Liver (tissue), 9 donors: ENCODE data around the gene ZNF330. TPM values are rescaled to one million over a fixed set of nuclear protein-coding genes. Genes with fewer than 3 reads are reported as not detected.

Experiments
- DNase-seq: peaks from one replicate; pipeline ENCODE4 v3.0.0-alpha.2; 2017; ENCODE audit warnings: low spot score
- H3K27ac ChIP-seq, 2 donors: one replicate each; pipeline ENCODE4 v1.7.0; 2013; ENCODE audit warnings: inconsistent platforms in 2 of 2, low read length in 2 of 2, control low read depth in 1 of 2, low read depth in 1 of 2, mild to moderate bottlenecking in 1 of 2
- H3K27me3 ChIP-seq, 4 donors: one replicate each; pipeline versions ENCODE4 v1.6.1 to v1.7.0; 2013; ENCODE audit warnings: low read length in 3 of 4, inconsistent platforms in 1 of 4, mild to moderate bottlenecking in 1 of 4, moderate library complexity in 1 of 4; ENCODE audit not compliant: control insufficient read depth in 4 of 4, insufficient read depth in 4 of 4
- H3K36me3 ChIP-seq, 4 donors: one replicate each; pipeline versions ENCODE4 v1.6.1 to v1.7.0; 2013; ENCODE audit warnings: low read length in 3 of 4, mild to moderate bottlenecking in 3 of 4, low read depth in 1 of 4, moderate library complexity in 1 of 4; ENCODE audit not compliant: control insufficient read depth in 4 of 4, insufficient read depth in 3 of 4
- H3K4me1 ChIP-seq, 4 donors: one replicate each; pipeline versions ENCODE4 v1.6.1 to v1.7.0; 2013; ENCODE audit warnings: low read length in 3 of 4, mild to moderate bottlenecking in 3 of 4, moderate library complexity in 1 of 4; ENCODE audit not compliant: control insufficient read depth in 4 of 4, insufficient read depth in 4 of 4
- H3K4me3 ChIP-seq, 3 donors: one replicate each; pipeline versions ENCODE4 v1.6.1 to v1.7.0; 2013; ENCODE audit warnings: low read length in 3 of 3, control low read depth in 1 of 3, low read depth in 1 of 3, mild to moderate bottlenecking in 1 of 3
- H3K9ac ChIP-seq, 2 donors: one replicate each; pipeline ENCODE4 v1.7.0; 2013; ENCODE audit warnings: low read length in 2 of 2, mild to moderate bottlenecking in 2 of 2, moderate library complexity in 2 of 2, control low read depth in 1 of 2, low read depth in 1 of 2
- H3K9me3 ChIP-seq, 4 donors: one replicate each; pipeline versions ENCODE4 v1.6.1 to v1.7.0; 2013; ENCODE audit warnings: low read length in 3 of 4; ENCODE audit not compliant: control insufficient read depth in 4 of 4
- EGR1 ChIP-seq, 2 donors: IDR thresholded peaks; 2 replicates each; pipeline ENCODE4 v1.6.1; 2016 to 2018; ENCODE audit warnings: antibody characterized with exemption in 2 of 2, low read depth in 2 of 2
- FOXA1 ChIP-seq: IDR thresholded peaks from 2 replicates; pipeline ENCODE4 v1.6.1; 2016; ENCODE audit warnings: antibody characterized with exemption
- FOXA2 ChIP-seq: IDR thresholded peaks from 2 replicates; pipeline ENCODE4 v1.6.1; 2016; ENCODE audit warnings: antibody characterized with exemption
- GABPA ChIP-seq, 2 donors: IDR thresholded peaks in 1 of 2; conservative IDR thresholded peaks in 1 of 2; 2 replicates each; pipeline ENCODE4 v1.6.1; 2016; ENCODE audit warnings: antibody characterized with exemption in 2 of 2, mild to moderate bottlenecking in 1 of 2, moderate library complexity in 1 of 2
- HNF4A ChIP-seq, 2 donors: conservative IDR thresholded peaks; 2 replicates each; pipeline ENCODE4 v1.6.1; 2016; ENCODE audit warnings: antibody characterized with exemption in 2 of 2, mild to moderate bottlenecking in 2 of 2
- HNF4G ChIP-seq: IDR thresholded peaks from 2 replicates; pipeline ENCODE4 v1.6.1; 2016; ENCODE audit warnings: antibody characterized with exemption
- JUND ChIP-seq, 2 donors: IDR thresholded peaks; 2 replicates each; pipeline ENCODE4 v1.6.1; 2016; ENCODE audit warnings: antibody characterized with exemption in 2 of 2
- NR2F2 ChIP-seq: IDR thresholded peaks from 2 replicates; pipeline ENCODE4 v1.6.1; 2016; ENCODE audit warnings: antibody characterized with exemption
- RAD21 ChIP-seq, 2 donors: IDR thresholded peaks; 2 replicates each; pipeline ENCODE4 v1.6.1; 2016; ENCODE audit warnings: antibody characterized with exemption in 2 of 2, mild to moderate bottlenecking in 2 of 2
- REST ChIP-seq: IDR thresholded peaks from 2 replicates; pipeline ENCODE4 v1.6.1; 2016; ENCODE audit warnings: antibody characterized with exemption, mild to moderate bottlenecking
- RXRA ChIP-seq, 2 donors: IDR thresholded peaks; 2 replicates each; pipeline ENCODE4 v1.6.1; 2017 to 2018; ENCODE audit warnings: antibody characterized with exemption in 2 of 2, mild to moderate bottlenecking in 1 of 2
- SP1 ChIP-seq: IDR thresholded peaks from 2 replicates; pipeline ENCODE4 v1.6.1; 2018; ENCODE audit warnings: antibody characterized with exemption, mild to moderate bottlenecking
- TAF1 ChIP-seq: conservative IDR thresholded peaks from 2 replicates; pipeline ENCODE4 v1.6.1; 2016; ENCODE audit warnings: antibody characterized with exemption, mild to moderate bottlenecking
- YY1 ChIP-seq: IDR thresholded peaks from 2 replicates; pipeline ENCODE4 v1.6.1; 2016; ENCODE audit warnings: antibody characterized with exemption, mild to moderate bottlenecking
- ZBTB33 ChIP-seq: IDR thresholded peaks from 2 replicates; pipeline ENCODE4 v1.6.1; 2016; ENCODE audit warnings: antibody characterized with exemption
- polyA plus RNA-seq, 2 donors: library from polyadenylated mRNA; stranded (reverse) in 1 of 2; unstranded in 1 of 2; fragments of 200-250 nt in 1 of 2; fragments of >200 nt in 1 of 2; fragmentation: Nextera tagmentation in 1 of 2; extraction: Ambion mirVana in 1 of 2; gene quantifications; one replicate each; pipeline versions ENCODE4 v1.2.1 to v1.2.3, GENCODE V29; 2013 to 2015
- total RNA-seq, 2 donors: library from RNA; depleted of rRNA; stranded (reverse); fragments of >200 nt; gene quantifications; one replicate each; pipeline ENCODE4 v1.2.3, GENCODE V29; 2014
- TF ChIP-seq, protein P1 (sequence below): IDR thresholded peaks from 2 replicates; pipeline ENCODE4 v1.6.1; 2016; ENCODE audit warnings: antibody characterized with exemption
- TF ChIP-seq, protein P2 (sequence below): fragments of 150-350 bp; IDR thresholded peaks from 2 replicates; pipeline ENCODE4 v1.5.1; 2017; ENCODE audit warnings: improper control_type of control experiment, low read depth, low read length; ENCODE audit not compliant: missing input control
- TF ChIP-seq, protein P3 (sequence below): IDR thresholded peaks from 2 replicates; pipeline ENCODE4 v1.6.1; 2016; ENCODE audit warnings: antibody characterized with exemption
- donor health status: healthy.
- donor health status: healthy.
- donor health status: healthy.
- donor health status: healthy.
- donor health status: healthy.

ZNF330 gene
- total and polyA plus RNA-seq, 4 donors, result 11.7 to 23.2 (median 19.0) TPM

GRCh38 chr4:141215030-141215429, 5.7 kb upstream of the ZNF330 start:
- TF ChIP-seq HNF4G (no peak), ZBTB33 (no peak), SP1 (no peak), JUND (IDR thresholded peaks at IDR 0.05) (no peak), REST (no peak), YY1 (no peak), RXRA (IDR thresholded peaks at IDR 0.05) (no peak), HNF4A (conservative IDR thresholded peaks at IDR 0.05) (no peak), GABPA (IDR thresholded peaks at IDR 0.05 in 1 of 2, conservative IDR thresholded peaks at IDR 0.05 in 1 of 2) (no peak), TAF1 (no peak), FOXA2 (no peak), FOXA1 (no peak), EGR1 (IDR thresholded peaks at IDR 0.05; ENCODE audit: low read depth in 2 of 2) (no peak), NR2F2 (no peak), RAD21 (IDR thresholded peaks at IDR 0.05) (no peak)
- TF ChIP-seq, protein P1, sequence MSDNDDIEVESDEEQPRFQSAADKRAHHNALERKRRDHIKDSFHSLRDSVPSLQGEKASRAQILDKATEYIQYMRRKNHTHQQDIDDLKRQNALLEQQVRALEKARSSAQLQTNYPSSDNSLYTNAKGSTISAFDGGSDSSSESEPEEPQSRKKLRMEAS, result no peak
- TF ChIP-seq, protein P2, sequence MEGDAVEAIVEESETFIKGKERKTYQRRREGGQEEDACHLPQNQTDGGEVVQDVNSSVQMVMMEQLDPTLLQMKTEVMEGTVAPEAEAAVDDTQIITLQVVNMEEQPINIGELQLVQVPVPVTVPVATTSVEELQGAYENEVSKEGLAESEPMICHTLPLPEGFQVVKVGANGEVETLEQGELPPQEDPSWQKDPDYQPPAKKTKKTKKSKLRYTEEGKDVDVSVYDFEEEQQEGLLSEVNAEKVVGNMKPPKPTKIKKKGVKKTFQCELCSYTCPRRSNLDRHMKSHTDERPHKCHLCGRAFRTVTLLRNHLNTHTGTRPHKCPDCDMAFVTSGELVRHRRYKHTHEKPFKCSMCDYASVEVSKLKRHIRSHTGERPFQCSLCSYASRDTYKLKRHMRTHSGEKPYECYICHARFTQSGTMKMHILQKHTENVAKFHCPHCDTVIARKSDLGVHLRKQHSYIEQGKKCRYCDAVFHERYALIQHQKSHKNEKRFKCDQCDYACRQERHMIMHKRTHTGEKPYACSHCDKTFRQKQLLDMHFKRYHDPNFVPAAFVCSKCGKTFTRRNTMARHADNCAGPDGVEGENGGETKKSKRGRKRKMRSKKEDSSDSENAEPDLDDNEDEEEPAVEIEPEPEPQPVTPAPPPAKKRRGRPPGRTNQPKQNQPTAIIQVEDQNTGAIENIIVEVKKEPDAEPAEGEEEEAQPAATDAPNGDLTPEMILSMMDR, result no peak
- TF ChIP-seq, protein P3, sequence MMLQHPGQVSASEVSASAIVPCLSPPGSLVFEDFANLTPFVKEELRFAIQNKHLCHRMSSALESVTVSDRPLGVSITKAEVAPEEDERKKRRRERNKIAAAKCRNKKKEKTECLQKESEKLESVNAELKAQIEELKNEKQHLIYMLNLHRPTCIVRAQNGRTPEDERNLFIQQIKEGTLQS, result no peak
- no peak for DNase-seq
- H3K27me3 ChIP-seq, result no peaks in the 10 kb centered on the region
- no peak overlapping the region for H3K4me3 ChIP-seq
- no peaks in the 10 kb centered on the region for H3K36me3 ChIP-seq
- no peak overlapping the region for H3K9ac ChIP-seq
- H3K27ac ChIP-seq, result no peak overlapping the region
- no peaks in the 10 kb centered on the region for H3K9me3 ChIP-seq
- peaks cover 0 to 3% (median 0%) of the 10 kb centered on the region in 4 donors for H3K4me1 ChIP-seq
